Renal cortex interstitium (tissue), 15 donors: ENCODE data around the gene LENEP. TPM values are rescaled to one million over a fixed set of nuclear protein-coding genes. Genes with fewer than 3 reads are reported as not detected.

Experiments
- DNase-seq, 11 donors: peaks; one replicate each; pipeline ENCODE4 v3.0.0-alpha.2; 2013; ENCODE audit warnings: low read depth in 9 of 11, low spot score in 4 of 11; ENCODE audit errors: extremely low read depth in 1 of 11
- long read RNA-seq, 16 experiments: transcript quantifications; one replicate each; lab custom pipeline, GENCODE V29; 2026
- polyA plus RNA-seq, 3 donors: library from polyadenylated mRNA; unstranded; fragments of 120-200 nt; gene quantifications; one replicate each; pipeline ENCODE4 v1.2.1, GENCODE V29; 2013; ENCODE audit not compliant: insufficient read length in 3 of 3

Gene LENEP
- polyA plus RNA-seq: 1 to 10 TPM in 1 of 3 donors, under 1 TPM in 2; 0.42 to 1.6 (median 0.53) TPM
- long read RNA-seq, donor 1, partial matches to known transcripts: 0 of 1 reads
- long read RNA-seq, donor 1, other reads (novel, unspliced or antisense): 0 of 1 reads
- long read RNA-seq, donor 2: 0 reads
- long read RNA-seq, donor 3: 0 reads
- long read RNA-seq, donor 4, partial matches to known transcripts: 0 of 1 reads
- long read RNA-seq, donor 4, other reads (novel, unspliced or antisense): 0 of 1 reads
- long read RNA-seq, donor 5: 0 reads
- long read RNA-seq, donor 6, partial matches to known transcripts: 0 of 3 reads
- long read RNA-seq, donor 6, other reads (novel, unspliced or antisense): 0 of 3 reads
- long read RNA-seq, donor 7, partial matches to known transcripts: 0 of 1 reads
- long read RNA-seq, donor 7, other reads (novel, unspliced or antisense): 0 of 1 reads
- long read RNA-seq, donor 8, partial matches to known transcripts: 0 of 1 reads
- long read RNA-seq, donor 8, other reads (novel, unspliced or antisense): 0 of 1 reads
- long read RNA-seq, donor 9: 0 reads
- long read RNA-seq, donor 10: 0 reads
- long read RNA-seq, donor 11: 0 reads
- long read RNA-seq, donor 12: 0 reads
- long read RNA-seq, donor 13: 0 reads
- long read RNA-seq, donor 14, partial matches to known transcripts: 0 of 1 reads
- long read RNA-seq, donor 14, other reads (novel, unspliced or antisense): 0 of 1 reads
- long read RNA-seq, donor 15: 0 reads
- long read RNA-seq, donor 16, partial matches to known transcripts: 0 of 2 reads
- long read RNA-seq, donor 16, other reads (novel, unspliced or antisense): 0 of 2 reads

GRCh38 chr1:154993572-154994268 lies at the start of gene LENEP:
Gene LENEP, plus strand, starts transcription at chr1:154993586. Its CDS starts 22 bp downstream, at chr1:154993608.
- DNase-seq: no peak

GRCh38 chr1:154943649-154944400 lies 49.6 kb upstream of the LENEP start:
- no peak for DNase-seq

GRCh38 chr1:154944401-154945159 lies 48.8 kb upstream of the LENEP start:
- no peak for DNase-seq

- DNase-seq: no peak
These were observed 48.0 kb upstream of the LENEP start for GRCh38 chr1:154945160-154945961.

- no peak for DNase-seq
These were observed 47.2 kb upstream of the LENEP start for GRCh38 chr1:154945962-154946850.

- no peak for DNase-seq
These were observed 45.3 kb upstream of the LENEP start for GRCh38 chr1:154948079-154948478.

GRCh38 chr1:154951901-154952657 lies 41.3 kb upstream of the LENEP start:
- no peak for DNase-seq

GRCh38 chr1:154952664-154953063 lies 40.7 kb upstream of the LENEP start:
- no peak for DNase-seq

GRCh38 chr1:154953611-154954038 lies 39.8 kb upstream of the LENEP start:
- DNase-seq: no peak

- DNase-seq: no peak
These were observed 38.8 kb upstream of the LENEP start for GRCh38 chr1:154954541-154954940.

GRCh38 chr1:154955039-154955717 lies 38.2 kb upstream of the LENEP start:
- DNase-seq: peak in 3 of 11 donors; percentile 71 to 77 (median 72)

- DNase-seq: peak in 10 of 11 donors; percentile 89 to 98 (median 94)
These were observed 37.5 kb upstream of the LENEP start, which contains the start of gene PBXIP1 for GRCh38 chr1:154955718-154956543. Gene PBXIP1, minus strand, starts transcription at chr1:154956099. Its CDS starts 2,378 bp downstream, at chr1:154953721.

GRCh38 chr1:154956544-154956941 lies 36.8 kb upstream of the LENEP start:
- no peak for DNase-seq

GRCh38 chr1:154957091-154957657 lies 36.2 kb upstream of the LENEP start:
- no peak for DNase-seq
